Spleen (tissue), 11 donors: ENCODE measurements around the gene OSBPL10. TPM values are rescaled to one million over a fixed set of nuclear protein-coding genes. Genes with fewer than 3 reads are reported as not detected.

Experiments used
- DNase-seq: peaks from one replicate; pipeline ENCODE4 v3.0.0-alpha.2; 2020
- H3K27ac ChIP-seq, 8 donors: fragments of 200-600 bp; sonication (generic) in 7 of 8; 1 replicate in 4 of 8; 2 replicates in 4 of 8; pipeline versions ENCODE4 v1.5.0 to v1.8.0; 2016 to 2021; ENCODE audit warnings: inconsistent platforms in 4 of 8, mild to moderate bottlenecking in 4 of 8, moderate library complexity in 1 of 8
- H3K27me3 ChIP-seq, 7 donors: fragments of 200-600 bp; sonication (generic) in 6 of 7; replicated peaks in 1 of 7; 1 replicate in 4 of 7; 2 replicates in 3 of 7; pipeline versions ENCODE4 v1.5.0 to v1.8.0; 2016 to 2021; ENCODE audit warnings: inconsistent platforms in 3 of 7, mild to moderate bottlenecking in 1 of 7
- H3K36me3 ChIP-seq, 6 donors: fragments of 200-600 bp; sonication (generic) in 5 of 6; 1 replicate in 4 of 6; 2 replicates in 2 of 6; pipeline versions ENCODE4 v1.5.0 to v1.8.0; 2016 to 2021; ENCODE audit warnings: inconsistent platforms in 2 of 6
- H3K4me1 ChIP-seq, 6 donors: fragments of 200-600 bp; sonication (generic) in 5 of 6; 1 replicate in 3 of 6; 2 replicates in 3 of 6; pipeline versions ENCODE4 v1.5.0 to v1.8.0; 2016 to 2021; ENCODE audit warnings: inconsistent platforms in 3 of 6
- H3K4me3 ChIP-seq, 8 donors: fragments of 200-600 bp; sonication (generic) in 7 of 8; 1 replicate in 4 of 8; 2 replicates in 4 of 8; pipeline versions ENCODE4 v1.5.0 to v1.8.0; 2016 to 2021; ENCODE audit warnings: inconsistent platforms in 4 of 8, mild to moderate bottlenecking in 4 of 8, moderate library complexity in 2 of 8
- H3K9me3 ChIP-seq, 8 donors: fragments of 200-600 bp; sonication (generic) in 7 of 8; 1 replicate in 4 of 8; 2 replicates in 4 of 8; pipeline versions ENCODE4 v1.5.0 to v1.8.0; 2016 to 2021; ENCODE audit warnings: inconsistent platforms in 4 of 8
- POLR2A ChIP-seq, 3 donors: fragments of 450-650 bp; IDR thresholded peaks; one replicate each; pipeline ENCODE4 v1.5.1; 2017; ENCODE audit warnings: antibody characterized with exemption in 3 of 3, mild to moderate bottlenecking in 1 of 3
- POLR2AphosphoS5 ChIP-seq, 3 donors: sonication (generic); formaldehyde crosslinking; IDR thresholded peaks; one replicate each; pipeline ENCODE4 v1.5.1; 2017; ENCODE audit warnings: antibody characterized with exemption in 3 of 3
- WGBS, 5 donors: extraction: QIAGEN DNeasy Blood & Tissue Kit in 3 of 5; methylation state at CpG; one replicate each; pipeline versions ENCODE4 v1.1.5 to v1.1.7; 2013 to 2018; 5-methylcytosine and 5-hydroxymethylcytosine counted together
- intact Hi-C: fragments of 100-400 bp; cut with DNase I; formaldehyde crosslinking; loops from one replicate; pipeline ENCODE4 v1.15.0; 2023; ENCODE audit warnings: low total_unique reads
- polyA plus RNA-seq, 3 donors: library from polyadenylated mRNA; stranded (reverse); fragments of 200-250 nt; gene quantifications; one replicate each; pipeline ENCODE4 v1.2.1, GENCODE V29; 2013
- total RNA-seq, 7 donors: library from RNA; depleted of rRNA in 3 of 7; stranded (reverse); fragments of >200 nt in 3 of 7; fragmentation: NEBNext Ultra II Directional in 4 of 7; extraction: Animal tissue kit (Norgen Biotek cat#: 25700) in 4 of 7; gene quantifications; one replicate each; pipeline versions ENCODE4 v1.1.0 to v1.2.1, GENCODE V29; 2016 to 2021
- TF ChIP-seq, protein P1 (sequence below), 11 experiments: fragments of 200-600 bp in 7 of 11; fragments of 450-650 bp in 4 of 11; sonication (generic) in 4 of 11; IDR thresholded peaks in 8 of 11; conservative IDR thresholded peaks in 3 of 11; 1 replicate in 7 of 11; 2 replicates in 4 of 11; pipeline versions ENCODE4 v1.4.0 to v1.8.0; 2016 to 2021; ENCODE audit warnings: antibody characterized with exemption in 11 of 11, inconsistent platforms in 4 of 11, mild to moderate bottlenecking in 1 of 11
- donor health status: healthy with polysubstance abuse.
- donor health status: DM: no; HTN: no; CAD: no; lungs with moderate emphysema.
- donor health status: DM: no; HTN: no; CAD: no.
- donor health status: Bipolar disorder and iron deficiency.
- donor health status: healthy.
- donor health status: DM: no; HTN: no; CAD: no.
- donor health status: DM: yes; HTN: yes; CAD: no.

Gene OSBPL10
- total and polyA plus RNA-seq, 10 donors: 3.8 to 95.1 (median 56.5) TPM

DNA sequence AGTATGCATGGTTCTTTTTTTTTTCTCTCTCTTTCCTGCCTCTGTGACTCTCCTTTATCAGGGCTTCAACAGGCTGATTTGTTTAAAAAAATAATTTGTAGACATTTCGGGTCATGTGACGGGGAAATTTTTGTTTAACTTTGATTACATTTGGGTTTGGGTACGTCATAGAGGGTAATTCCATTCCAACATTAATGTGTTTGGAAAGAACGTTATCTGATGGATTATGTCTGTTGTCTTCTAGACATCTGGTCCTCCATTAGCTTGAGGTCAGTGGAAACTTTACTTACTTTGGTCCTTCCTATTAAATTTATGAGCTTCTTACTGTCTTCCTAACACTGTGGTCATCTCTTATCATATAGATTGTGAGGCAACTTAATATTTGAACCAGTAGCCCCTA is 367.4 kb downstream of the OSBPL10 start:
- TF ChIP-seq POLR2AphosphoS5 (IDR thresholded peaks at IDR 0.05) (no peak), POLR2A (IDR thresholded peaks at IDR 0.05) (no peak)
- TF ChIP-seq, protein P1, sequence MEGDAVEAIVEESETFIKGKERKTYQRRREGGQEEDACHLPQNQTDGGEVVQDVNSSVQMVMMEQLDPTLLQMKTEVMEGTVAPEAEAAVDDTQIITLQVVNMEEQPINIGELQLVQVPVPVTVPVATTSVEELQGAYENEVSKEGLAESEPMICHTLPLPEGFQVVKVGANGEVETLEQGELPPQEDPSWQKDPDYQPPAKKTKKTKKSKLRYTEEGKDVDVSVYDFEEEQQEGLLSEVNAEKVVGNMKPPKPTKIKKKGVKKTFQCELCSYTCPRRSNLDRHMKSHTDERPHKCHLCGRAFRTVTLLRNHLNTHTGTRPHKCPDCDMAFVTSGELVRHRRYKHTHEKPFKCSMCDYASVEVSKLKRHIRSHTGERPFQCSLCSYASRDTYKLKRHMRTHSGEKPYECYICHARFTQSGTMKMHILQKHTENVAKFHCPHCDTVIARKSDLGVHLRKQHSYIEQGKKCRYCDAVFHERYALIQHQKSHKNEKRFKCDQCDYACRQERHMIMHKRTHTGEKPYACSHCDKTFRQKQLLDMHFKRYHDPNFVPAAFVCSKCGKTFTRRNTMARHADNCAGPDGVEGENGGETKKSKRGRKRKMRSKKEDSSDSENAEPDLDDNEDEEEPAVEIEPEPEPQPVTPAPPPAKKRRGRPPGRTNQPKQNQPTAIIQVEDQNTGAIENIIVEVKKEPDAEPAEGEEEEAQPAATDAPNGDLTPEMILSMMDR (IDR thresholded peaks at IDR 0.05 in 8 of 11, conservative IDR thresholded peaks at IDR 0.05 in 3 of 11): no peak
- Histone ChIP-seq H3K36me3 (peaks cover 0 to 32% (median 4%) of the 10 kb centered on the region in 6 donors), H3K4me3 (no peak overlapping the region), H3K27ac (no peak overlapping the region), H3K27me3 (no peaks in the 10 kb centered on the region), H3K9me3 (no peaks in the 10 kb centered on the region), H3K4me1 (peaks cover 0 to 47% (median 13%) of the 10 kb centered on the region in 6 donors)
- WGBS, 5 donors: 93 to 98% (median 96%) methylated on average over 4 of the region's 4 CpGs
- DNase-seq: no peak
- intact Hi-C loops: loop anchor here (10.0 kb wide), 1 partner anchor 151 kb away; no protein-coding TSS in a partner anchor

DNA sequence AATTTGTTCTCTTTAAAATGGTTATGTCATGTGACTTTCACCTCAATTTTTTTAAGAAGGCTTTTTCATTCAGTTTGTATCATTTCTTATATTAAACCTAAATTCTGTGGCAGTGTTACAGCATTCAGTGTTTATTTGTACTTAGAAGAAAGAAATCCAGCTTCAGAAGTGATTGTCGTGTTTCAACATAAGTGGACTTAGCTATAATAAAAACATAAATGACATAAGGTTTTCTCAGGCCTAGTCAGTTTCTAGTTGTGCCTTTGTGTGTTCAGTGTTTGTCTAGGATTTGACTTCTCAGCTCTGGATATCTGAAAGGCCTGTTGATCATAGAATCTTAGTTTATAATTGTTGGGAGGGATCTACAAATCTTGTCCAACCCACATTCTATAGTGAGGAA is 367.9 kb downstream of the OSBPL10 start:
- H3K4me3 ChIP-seq: no peak overlapping the region
- no peak for DNase-seq
- intact Hi-C loops: loop anchor here (10.0 kb wide), 1 partner anchor 152 kb away; no protein-coding TSS in a partner anchor
- peaks cover 0 to 47% (median 13%) of the 10 kb centered on the region in 6 donors for H3K4me1 ChIP-seq
- no peak for TF ChIP-seq POLR2AphosphoS5 (IDR thresholded peaks at IDR 0.05)
- TF ChIP-seq, protein P1 (IDR thresholded peaks at IDR 0.05 in 8 of 11, conservative IDR thresholded peaks at IDR 0.05 in 3 of 11): no peak
- TF ChIP-seq POLR2A (IDR thresholded peaks at IDR 0.05): no peak
- H3K27ac ChIP-seq: no peak overlapping the region
- peaks cover 0 to 32% (median 2%) of the 10 kb centered on the region in 6 donors for H3K36me3 ChIP-seq
- H3K9me3 ChIP-seq: peaks cover 0 to 1% (median 0%) of the 10 kb centered on the region in 8 donors
- 95 to 100% (median 97%) methylated on average over 1 of the region's 1 CpG for WGBS, 5 donors
- H3K27me3 ChIP-seq: no peaks in the 10 kb centered on the region

Other genes starting within 250 kb of the OSBPL10 start
- gene ZNF860, start 488 bp upstream of the OSBPL10 start, total RNA-seq: 1 to 10 TPM; 3.1 to 9.5 (median 5.6) TPM
- 1 to 10 TPM; 1.3 to 1.6 (median 1.6) TPM for gene ZNF860, start 488 bp upstream of the OSBPL10 start, polyA plus RNA-seq
- gene GPD1L, start 125.4 kb upstream of the OSBPL10 start, total RNA-seq: 10 to 100 TPM; 13.6 to 38.9 (median 27.3) TPM
- gene GPD1L, start 125.4 kb upstream of the OSBPL10 start, polyA plus RNA-seq: 10 to 100 TPM in 1 of 3 donors, 1 to 10 TPM in 2; 6.2 to 13.9 (median 6.6) TPM